GM21528 (cell line): ENCODE results near the gene DHRS12.

Experiments used
- ATAC-seq: cut with Tn5 transposase; IDR thresholded peaks from one replicate; pipeline ENCODE4 v1.9.1; 2021; ENCODE audit warnings: mild to moderate bottlenecking, moderate library complexity; ENCODE audit not compliant: unreplicated experiment, low FRiP score

Gene DHRS12

GRCh38 chr13:51764184-51765141 lies 39.5 kb downstream of the DHRS12 start:
- peak; percentile 92 for ATAC-seq

GRCh38 chr13:51763486-51763885 lies 40.5 kb downstream of the DHRS12 start:
- no peak for ATAC-seq

- ATAC-seq: no peak
Observed at GRCh38 chr13:51761643-51762350, 42.2 kb downstream of the DHRS12 start.

GRCh38 chr13:51760592-51760991 lies 43.4 kb downstream of the DHRS12 start:
- ATAC-seq: no peak

GRCh38 chr13:51759240-51759639 lies 44.7 kb downstream of the DHRS12 start:
- ATAC-seq: no peak

- no peak for ATAC-seq
Observed at GRCh38 chr13:51758691-51759090, 45.3 kb downstream of the DHRS12 start.

GRCh38 chr13:51756651-51757050 lies 47.3 kb downstream of the DHRS12 start:
- no peak for ATAC-seq

GRCh38 chr13:51747438-51748434 lies 56.2 kb downstream of the DHRS12 start:
- ATAC-seq: no peak

GRCh38 chr13:51746802-51747201 lies 57.2 kb downstream of the DHRS12 start:
- ATAC-seq: no peak

GRCh38 chr13:51745243-51745642 lies 58.7 kb downstream of the DHRS12 start:
- no peak for ATAC-seq

GRCh38 chr13:51742611-51743010 lies 61.4 kb downstream of the DHRS12 start:
- ATAC-seq: no peak

GRCh38 chr13:51742031-51742430 lies 61.9 kb downstream of the DHRS12 start:
- ATAC-seq: no peak

GRCh38 chr13:51740698-51741097 lies 63.3 kb downstream of the DHRS12 start:
- ATAC-seq: no peak

- ATAC-seq: no peak
Observed at GRCh38 chr13:51739027-51739764, 64.8 kb downstream of the DHRS12 start.

GRCh38 chr13:51738226-51738905 lies 65.6 kb downstream of the DHRS12 start:
- ATAC-seq: no peak

- ATAC-seq: no peak
Observed at GRCh38 chr13:51737609-51738008, 66.4 kb downstream of the DHRS12 start.

- ATAC-seq: no peak
Observed at GRCh38 chr13:51734786-51735185, 69.2 kb downstream of the DHRS12 start.

GRCh38 chr13:51733374-51734298 lies 70.3 kb downstream of the DHRS12 start:
- no peak for ATAC-seq
